HG02938 (cell line): ENCODE measurements around the gene NCOR1.

Experiments
- ATAC-seq: cut with Tn5 transposase; IDR thresholded peaks from one replicate; pipeline ENCODE4 v1.9.1; 2021; ENCODE audit warnings: mild to moderate bottlenecking, moderate library complexity; ENCODE audit not compliant: unreplicated experiment

The NCOR1 gene

GRCh38 chr17:15981646-15982580 is 233.4 kb downstream of the NCOR1 start:
- no peak for ATAC-seq

DNA sequence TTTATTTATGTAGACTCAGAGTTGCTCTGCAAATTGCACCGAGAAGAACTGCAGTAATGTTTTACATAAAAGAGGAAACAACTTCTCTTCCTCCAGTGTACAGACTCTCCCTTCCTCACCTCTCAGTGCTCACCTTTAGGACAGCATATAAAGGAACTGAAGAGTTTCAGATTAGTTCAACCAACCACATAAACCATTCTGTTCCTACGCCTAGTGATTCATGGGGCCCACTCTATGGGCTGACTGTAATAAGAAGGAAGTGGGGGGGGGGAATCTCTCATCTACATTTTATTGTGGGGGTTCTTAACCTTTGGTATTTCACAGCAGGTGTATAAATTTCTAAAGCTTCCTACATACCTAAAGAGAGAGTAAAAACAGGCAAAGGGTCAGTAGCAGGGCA is 234.1 kb downstream of the NCOR1 start:
- ATAC-seq: peak; percentile 79
